Vagina (tissue), 2 donors: ENCODE measurements around the gene POLR3E. TPM values are rescaled to one million over a fixed set of nuclear protein-coding genes. Genes with fewer than 3 reads are reported as not detected.

ENCODE experiments used
- DNase-seq, 2 donors: peaks; one replicate each; pipeline ENCODE4 v3.0.0-alpha.2; 2017; ENCODE audit errors: extremely low spot score in 2 of 2
- H3K27ac ChIP-seq: fragments of 200-600 bp; sonication (generic); one replicate; pipeline ENCODE4 v1.5.1; 2019
- H3K27me3 ChIP-seq: fragments of 200-600 bp; sonication (generic); one replicate; pipeline ENCODE4 v1.5.1; 2019
- H3K36me3 ChIP-seq, 2 donors: fragments of 200-600 bp; sonication (generic); one replicate each; pipeline ENCODE4 v1.5.1; 2017 to 2019
- H3K4me1 ChIP-seq: fragments of 200-600 bp; sonication (generic); one replicate; pipeline ENCODE4 v1.5.1; 2019
- H3K4me3 ChIP-seq, 2 donors: fragments of 200-600 bp; sonication (generic); 1 replicate in 1 of 2; 2 replicates in 1 of 2; pipeline ENCODE4 v1.5.1; 2016 to 2019
- H3K9me3 ChIP-seq: fragments of 200-600 bp; sonication (generic); one replicate; pipeline ENCODE4 v1.5.1; 2019
- POLR2A ChIP-seq, 2 donors: fragments of 450-650 bp; IDR thresholded peaks; one replicate each; pipeline ENCODE4 v1.6.1; 2017; ENCODE audit warnings: antibody characterized with exemption in 2 of 2, mild to moderate bottlenecking in 2 of 2, moderate library complexity in 2 of 2
- POLR2AphosphoS5 ChIP-seq, 2 donors: sonication (generic); formaldehyde crosslinking; IDR thresholded peaks; one replicate each; pipeline ENCODE4 v1.9.0; 2017; ENCODE audit warnings: antibody characterized with exemption in 2 of 2, mild to moderate bottlenecking in 2 of 2, low read depth in 1 of 2; ENCODE audit not compliant: insufficient read depth in 1 of 2
- intact Hi-C: fragments of 100-400 bp; cut with DNase I; formaldehyde crosslinking; loops from one replicate; pipeline ENCODE4 v1.15.1; 2023
- total RNA-seq: library from RNA; depleted of rRNA; stranded (reverse); fragments of >200 nt; gene quantifications from one replicate; pipeline ENCODE4 v1.2.3, GENCODE V29; 2016
- TF ChIP-seq, protein P1 (sequence below), 3 experiments: fragments of 450-650 bp in 2 of 3; fragments of 200-600 bp in 1 of 3; sonication (generic) in 1 of 3; IDR thresholded peaks; one replicate each; pipeline ENCODE4 v1.5.1; 2017 to 2019; ENCODE audit warnings: antibody characterized with exemption in 3 of 3, mild to moderate bottlenecking in 2 of 3, moderate library complexity in 2 of 3

The POLR3E gene
- total RNA-seq, 1 donor from 2014 or later, result 38.5 TPM

- peak in 1 of 2 donors; percentile 20 for DNase-seq
- Histone ChIP-seq H3K4me1 (peaks cover 6% of the 10 kb centered on the region), H3K36me3 (peaks cover 0 to 59% of the 10 kb centered on the region in 2 donors), H3K27ac (no peak overlapping the region), H3K27me3 (no peaks in the 10 kb centered on the region), H3K4me3 (no peak overlapping the region), H3K9me3 (no peaks in the 10 kb centered on the region)
- TF ChIP-seq POLR2A (IDR thresholded peaks at IDR 0.05), result no peak
- TF ChIP-seq, protein P1, sequence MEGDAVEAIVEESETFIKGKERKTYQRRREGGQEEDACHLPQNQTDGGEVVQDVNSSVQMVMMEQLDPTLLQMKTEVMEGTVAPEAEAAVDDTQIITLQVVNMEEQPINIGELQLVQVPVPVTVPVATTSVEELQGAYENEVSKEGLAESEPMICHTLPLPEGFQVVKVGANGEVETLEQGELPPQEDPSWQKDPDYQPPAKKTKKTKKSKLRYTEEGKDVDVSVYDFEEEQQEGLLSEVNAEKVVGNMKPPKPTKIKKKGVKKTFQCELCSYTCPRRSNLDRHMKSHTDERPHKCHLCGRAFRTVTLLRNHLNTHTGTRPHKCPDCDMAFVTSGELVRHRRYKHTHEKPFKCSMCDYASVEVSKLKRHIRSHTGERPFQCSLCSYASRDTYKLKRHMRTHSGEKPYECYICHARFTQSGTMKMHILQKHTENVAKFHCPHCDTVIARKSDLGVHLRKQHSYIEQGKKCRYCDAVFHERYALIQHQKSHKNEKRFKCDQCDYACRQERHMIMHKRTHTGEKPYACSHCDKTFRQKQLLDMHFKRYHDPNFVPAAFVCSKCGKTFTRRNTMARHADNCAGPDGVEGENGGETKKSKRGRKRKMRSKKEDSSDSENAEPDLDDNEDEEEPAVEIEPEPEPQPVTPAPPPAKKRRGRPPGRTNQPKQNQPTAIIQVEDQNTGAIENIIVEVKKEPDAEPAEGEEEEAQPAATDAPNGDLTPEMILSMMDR (IDR thresholded peaks at IDR 0.05), result no peak
- TF ChIP-seq POLR2AphosphoS5 (IDR thresholded peaks at IDR 0.05; ENCODE audit: insufficient read depth in 1 of 2, low read depth in 1 of 2), result no peak
- intact Hi-C loops, result no loop called here
These were observed 23.5 kb downstream of the POLR3E start for GRCh38 chr16:22320572-22321339.

GRCh38 chr16:22321340-22322001 lies 24.3 kb downstream of the POLR3E start:
- intact Hi-C loops, result no loop called here
- Histone ChIP-seq H3K27me3 (no peaks in the 10 kb centered on the region), H3K36me3 (peaks cover 0 to 59% of the 10 kb centered on the region in 2 donors), H3K4me1 (peaks cover 6% of the 10 kb centered on the region), H3K4me3 (no peak overlapping the region), H3K27ac (no peak overlapping the region), H3K9me3 (no peaks in the 10 kb centered on the region)
- TF ChIP-seq POLR2AphosphoS5 (IDR thresholded peaks at IDR 0.05; ENCODE audit: insufficient read depth in 1 of 2, low read depth in 1 of 2), result peak in 1 of 2 donors; percentile 20
- TF ChIP-seq POLR2A (IDR thresholded peaks at IDR 0.05), result no peak
- TF ChIP-seq, protein P1 (IDR thresholded peaks at IDR 0.05), result peak; percentile 73 to 95 (median 93)
- DNase-seq, result peak in 1 of 2 donors; percentile 81

- H3K36me3 ChIP-seq, result peaks cover 0 to 59% of the 10 kb centered on the region in 2 donors
- no peaks in the 10 kb centered on the region for H3K27me3 ChIP-seq
- TF ChIP-seq POLR2AphosphoS5 (IDR thresholded peaks at IDR 0.05; ENCODE audit: insufficient read depth in 1 of 2, low read depth in 1 of 2) (no peak), POLR2A (IDR thresholded peaks at IDR 0.05) (no peak)
- TF ChIP-seq, protein P1 (IDR thresholded peaks at IDR 0.05), result no peak
- peak in 1 of 2 donors; percentile 90 for DNase-seq
- no peak overlapping the region for H3K4me3 ChIP-seq
- H3K27ac ChIP-seq, result no peak overlapping the region
- intact Hi-C loops, result no loop called here
- no peaks in the 10 kb centered on the region for H3K9me3 ChIP-seq
- H3K4me1 ChIP-seq, result peaks cover 10% of the 10 kb centered on the region
These were observed 24.8 kb downstream of the POLR3E start for GRCh38 chr16:22322021-22322471.

GRCh38 chr16:22322741-22323140 lies 25.5 kb downstream of the POLR3E start:
- H3K9me3 ChIP-seq, result no peaks in the 10 kb centered on the region
- TF ChIP-seq, protein P1 (IDR thresholded peaks at IDR 0.05), result no peak
- no peak for TF ChIP-seq POLR2A (IDR thresholded peaks at IDR 0.05)
- no peak for TF ChIP-seq POLR2AphosphoS5 (IDR thresholded peaks at IDR 0.05; ENCODE audit: insufficient read depth in 1 of 2, low read depth in 1 of 2)
- peak in 1 of 2 donors; percentile 49 for DNase-seq
- H3K36me3 ChIP-seq, result peaks cover 0 to 58% of the 10 kb centered on the region in 2 donors
- intact Hi-C loops, result no loop called here
- H3K4me3 ChIP-seq, result no peak overlapping the region
- no peaks in the 10 kb centered on the region for H3K27me3 ChIP-seq
- H3K4me1 ChIP-seq, result peaks cover 10% of the 10 kb centered on the region
- no peak overlapping the region for H3K27ac ChIP-seq
